ENCODE measurements around the gene SLC47A2. TPM values are rescaled to one million over a fixed set of nuclear protein-coding genes. Genes with fewer than 3 reads are reported as not detected.

SLC47A2 gene
- total and polyA plus RNA-seq, 8 donors = not detected

DNA sequence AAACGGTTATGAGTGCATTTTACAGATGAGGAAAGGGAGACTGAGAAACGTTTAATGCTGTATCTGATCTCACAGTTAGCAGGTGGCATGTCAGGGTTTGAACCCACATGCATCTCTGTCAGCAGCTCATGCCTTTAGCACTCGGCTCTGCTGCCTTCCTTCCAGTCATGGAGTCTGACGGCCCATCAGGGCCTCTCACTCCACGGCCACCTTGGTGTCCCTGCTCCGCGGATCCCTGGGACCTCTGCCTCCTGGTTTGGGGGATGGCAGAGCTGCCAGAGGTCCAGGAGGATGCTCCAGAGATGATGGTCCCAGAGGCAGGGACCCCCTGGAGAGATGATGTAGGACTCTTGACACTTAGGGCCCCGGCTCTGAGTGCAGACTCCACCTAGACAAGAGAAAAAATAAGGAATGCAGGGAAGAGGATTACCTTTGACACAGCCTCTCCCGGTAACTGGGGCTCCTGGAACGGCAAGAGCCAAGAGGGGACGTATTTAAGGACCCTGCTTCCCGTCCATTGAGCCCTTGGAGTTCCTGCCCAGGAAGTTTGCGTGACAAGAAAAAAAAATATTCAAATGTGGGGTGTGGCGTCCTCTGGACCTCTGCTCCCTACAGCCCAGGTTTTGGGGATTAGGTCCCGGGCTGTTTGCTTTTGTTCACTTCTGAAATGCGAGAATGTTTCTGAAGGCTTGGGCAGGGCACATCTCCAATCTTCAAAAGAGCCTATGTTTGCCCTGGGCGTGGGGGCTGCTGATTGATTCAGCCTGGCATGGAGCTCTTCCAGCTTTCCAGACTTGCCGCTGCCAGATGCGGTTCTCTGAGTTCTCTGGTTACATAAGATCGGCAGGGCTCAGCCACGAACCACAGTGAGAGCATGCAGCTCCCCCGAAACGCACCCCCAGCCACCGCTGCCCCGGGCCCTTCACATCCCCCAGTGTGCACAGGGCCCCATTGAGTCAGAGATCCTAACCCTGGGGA, 31.7 kb upstream of the SLC47A2 start, which contains the start of gene ALDH3A1:
TSS of gene ALDH3A1 (minus strand) at position 470 of the 978 bp plus-strand sequence. CDS start 3,169 bp downstream, outside the sequence.
- H3K27ac ChIP-seq = no peak within 1 kb of the TSS
- intact Hi-C loops (cut with DNase I) = no loop called here
- H3K9me3 ChIP-seq = no peaks in the 10 kb centered on the region
- H3K27me3 ChIP-seq = no peaks in the 10 kb centered on the region
- WGBS, 2 donors = 32 to 35% methylated on average over 25 of the region's 25 CpGs
- DNase-seq = peak in 1 of 6 donors; percentile 27
- H3K4me1 ChIP-seq = peaks cover 0 to 4% (median 0%) of the 10 kb centered on the region in 3 donors
- FAIRE-seq = no peak
- TF ChIP-seq CTCF (IDR thresholded peaks at IDR 0.05) = no peak
- peak in 3 of 4 donors; percentile 6 to 39 (median 25) for ATAC-seq
- H3K4me3 ChIP-seq = no peak within 1 kb of the TSS
- H3K36me3 ChIP-seq = no peaks in the 10 kb centered on the region

DNA sequence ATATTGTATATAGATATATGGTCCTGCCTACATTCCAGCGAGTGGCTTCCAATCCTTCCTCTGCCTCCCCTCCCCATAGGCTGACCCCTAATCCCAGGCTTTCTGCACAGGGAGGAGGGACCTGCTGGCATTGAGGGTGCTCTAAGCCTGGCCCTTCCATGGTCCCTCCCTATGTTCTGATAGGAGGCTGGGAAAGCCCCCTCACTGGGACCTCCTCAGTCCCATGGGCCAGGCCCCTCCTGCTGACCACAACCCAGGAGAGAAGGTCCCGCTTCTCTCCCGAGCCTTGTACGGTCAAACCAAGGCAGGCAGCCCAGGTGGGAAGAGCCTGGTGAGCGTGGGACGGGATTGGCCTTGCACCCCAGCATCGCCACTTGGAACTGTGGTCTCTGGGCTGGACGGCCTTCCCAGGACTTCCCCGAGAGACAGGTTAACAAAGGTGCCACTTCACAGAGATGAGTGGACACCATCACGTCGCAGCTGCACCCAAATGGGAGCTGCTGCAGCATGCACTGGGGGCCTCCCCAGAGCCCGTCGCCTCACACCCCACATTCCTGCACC, 30.9 kb upstream of the SLC47A2 start:
- Histone ChIP-seq H3K4me1 (peaks cover 0 to 4% (median 0%) of the 10 kb centered on the region in 3 donors), H3K27ac (no peak overlapping the region), H3K4me3 (no peak overlapping the region), H3K36me3 (no peaks in the 10 kb centered on the region), H3K27me3 (no peaks in the 10 kb centered on the region), H3K9me3 (no peaks in the 10 kb centered on the region)
- no peak for ATAC-seq
- DNase-seq = peak in 1 of 6 donors; percentile 36
- WGBS, 2 donors = 83 to 90% methylated on average over 13 of the region's 13 CpGs
- no peak for TF ChIP-seq CTCF (IDR thresholded peaks at IDR 0.05)
- intact Hi-C loops (cut with DNase I) = no loop called here
- no peak for FAIRE-seq

GRCh38 chr17:19746517-19746916, 30.1 kb upstream of the SLC47A2 start:
- WGBS, 2 donors = 85 to 88% methylated on average over 20 of the region's 20 CpGs
- intact Hi-C loops (cut with DNase I) = no loop called here
- H3K36me3 ChIP-seq = no peaks in the 10 kb centered on the region
- no peak for DNase-seq
- H3K9me3 ChIP-seq = no peaks in the 10 kb centered on the region
- no peak for FAIRE-seq
- ATAC-seq = no peak
- no peak overlapping the region for H3K4me3 ChIP-seq
- no peaks in the 10 kb centered on the region for H3K27me3 ChIP-seq
- TF ChIP-seq CTCF (IDR thresholded peaks at IDR 0.05) = no peak
- H3K27ac ChIP-seq = no peak overlapping the region
- H3K4me1 ChIP-seq = peaks cover 0 to 4% (median 0%) of the 10 kb centered on the region in 3 donors

- H3K27ac ChIP-seq = no peak overlapping the region
- FAIRE-seq (no peak), DNase-seq (peak; percentile 85 to 99 (median 94)), ATAC-seq (peak; percentile 93 to 99 (median 96))
- H3K27me3 ChIP-seq = no peaks in the 10 kb centered on the region
- intact Hi-C loops (cut with DNase I) = no loop called here
- peaks cover 0 to 4% (median 0%) of the 10 kb centered on the region in 3 donors for H3K4me1 ChIP-seq
- peak; percentile 94 to 98 (median 96) for TF ChIP-seq CTCF (IDR thresholded peaks at IDR 0.05)
- peak overlapping the region; percentile 28 to 59 (median 39) for H3K4me3 ChIP-seq
- WGBS, 2 donors = 28 to 32% methylated on average over 47 to 50 of the region's 50 CpGs
- no peaks in the 10 kb centered on the region for H3K9me3 ChIP-seq
- no peaks in the 10 kb centered on the region for H3K36me3 ChIP-seq
Measured at GRCh38 chr17:19744922-19745757, 28.8 kb upstream of the SLC47A2 start.

Data from pancreas (tissue), 10 donors.